ENCODE results near the gene YJEFN3.

- TF ChIP-seq CTCF (conservative IDR thresholded peaks at IDR 0.05) (no peak), EZH2 (IDR thresholded peaks at IDR 0.05; ENCODE audit: low read depth) (no peak)
Measured at GRCh38 chr19:19545707-19546106, 17.0 kb downstream of the YJEFN3 start.

All from PC-9 (cell line).